ENCODE data around the gene STAB1. TPM values are rescaled to one million over a fixed set of nuclear protein-coding genes. Genes with fewer than 3 reads are reported as not detected.

STAB1 gene
- total and polyA plus RNA-seq, 3 donors from 2014 or later: 41.7 to 71.9 (median 58.6) TPM

GRCh38 chr3:52452570-52453221, 42.4 kb upstream of the STAB1 start:
- Histone ChIP-seq H3K27me3 (no peaks in the 10 kb centered on the region), H3K9me3 (no peaks in the 10 kb centered on the region), H3K36me3 (ENCODE audit: low read depth, missing control alignments) (no peaks in the 10 kb centered on the region), H3K27ac (no peak overlapping the region), H3K4me3 (no peak overlapping the region), H3K4me1 (peaks cover 31% of the 10 kb centered on the region)
- TF ChIP-seq CTCF (IDR thresholded peaks at IDR 0.05) (no peak), POLR2A (IDR thresholded peaks at IDR 0.05) (no peak)
- intact Hi-C loops (cut with DNase I; ENCODE audit: low total_unique reads): no loop called here
- WGBS, 2 donors: 75 to 96% methylated on average over 5 to 11 of the region's 11 CpGs
- no peak for DNase-seq

GRCh38 chr3:52453496-52454249, 41.5 kb upstream of the STAB1 start, which contains the start of gene TNNC1:
Gene TNNC1, minus strand, starts transcription at chr3:52454041. Its CDS starts 26 bp downstream, at chr3:52454015.
- TF ChIP-seq POLR2A (IDR thresholded peaks at IDR 0.05) (no peak), CTCF (IDR thresholded peaks at IDR 0.05) (no peak)

GRCh38 chr3:52454250-52454937, 40.7 kb upstream of the STAB1 start:
- no peak for DNase-seq
- H3K4me3 ChIP-seq: peak overlapping the region in 1 of 2 donors; percentile 97
- no peaks in the 10 kb centered on the region for H3K9me3 ChIP-seq
- WGBS, 2 donors: 51 to 52% methylated on average over 8 of the region's 8 CpGs
- peaks cover 34% of the 10 kb centered on the region for H3K4me1 ChIP-seq
- no peak for TF ChIP-seq POLR2A (IDR thresholded peaks at IDR 0.05)
- TF ChIP-seq CTCF (IDR thresholded peaks at IDR 0.05): no peak
- no peaks in the 10 kb centered on the region for H3K36me3 ChIP-seq (ENCODE audit: low read depth, missing control alignments)
- intact Hi-C loops (cut with DNase I; ENCODE audit: low total_unique reads): no loop called here
- peak overlapping the region; percentile 96 for H3K27ac ChIP-seq
- H3K27me3 ChIP-seq: no peaks in the 10 kb centered on the region

More at GRCh38 chr3:52453496-52454249, 41.5 kb upstream of the STAB1 start, which contains the start of gene TNNC1:
- H3K4me3 ChIP-seq: peak within 1 kb of the TSS in 1 of 2 donors; percentile 97
- WGBS, 2 donors: 55 to 75% methylated on average over 14 to 15 of the region's 16 CpGs
- H3K27me3 ChIP-seq: no peaks in the 10 kb centered on the region
- intact Hi-C loops (cut with DNase I; ENCODE audit: low total_unique reads): no loop called here
- DNase-seq: no peak
- H3K36me3 ChIP-seq (ENCODE audit: low read depth, missing control alignments): no peaks in the 10 kb centered on the region
- no peaks in the 10 kb centered on the region for H3K9me3 ChIP-seq
- H3K27ac ChIP-seq: peak within 1 kb of the TSS; percentile 96
- peaks cover 34% of the 10 kb centered on the region for H3K4me1 ChIP-seq

GRCh38 chr3:52454938-52455282, 40.2 kb upstream of the STAB1 start:
- no peak for DNase-seq
- H3K4me1 ChIP-seq: peaks cover 32% of the 10 kb centered on the region
- 22 to 27% methylated on average over 11 of the region's 11 CpGs for WGBS, 2 donors
- no peaks in the 10 kb centered on the region for H3K36me3 ChIP-seq (ENCODE audit: low read depth, missing control alignments)
- H3K27ac ChIP-seq: peak overlapping the region; percentile 96
- H3K4me3 ChIP-seq: peak overlapping the region; percentile 97 to 98
- no peaks in the 10 kb centered on the region for H3K27me3 ChIP-seq
- no peaks in the 10 kb centered on the region for H3K9me3 ChIP-seq
- TF ChIP-seq POLR2A (IDR thresholded peaks at IDR 0.05) (no peak), CTCF (IDR thresholded peaks at IDR 0.05) (no peak)
- intact Hi-C loops (cut with DNase I; ENCODE audit: low total_unique reads): no loop called here

All from testis (tissue), 3 donors.